SK-MEL-5 (cell line): ENCODE measurements around the gene GPR176. TPM values are rescaled to one million over a fixed set of nuclear protein-coding genes. Genes with fewer than 3 reads are reported as not detected.

Source experiments
- DNase-seq: peaks from one replicate; pipeline ENCODE4 v3.0.0-alpha.2; 2016; ENCODE audit warnings: low read depth, low spot score
- in situ Hi-C: cut with HindIII; loops from 2 replicates; pipeline ENCODE4 v1.10.0; 2016; ENCODE audit warnings: low sequenced_read_pairs, high pct_unique_total_duplicates, low pct_unique_long_range_greater_than_20kb
- polyA plus RNA-seq, 2 experiments: library from polyadenylated mRNA; depleted of rRNA; stranded (reverse); fragments of >200 nt; gene quantifications; 2 replicates each; pipeline ENCODE4 v1.2.3, GENCODE V29; 2015
- total RNA-seq: library from RNA; depleted of rRNA; stranded (reverse); fragments of >200 nt; shearing (Covaris generic); gene quantifications from 2 replicates; pipeline ENCODE4 v1.2.3, GENCODE V29; 2014; rRNA removed

Gene GPR176
- 5.3 and 6.3 TPM in 2 replicates for total RNA-seq
- 6.2 and 8.7 TPM in 2 replicates for polyA plus RNA-seq (2015; cell fraction: cytosol; rRNA removed)
- 3.3 and 3.5 TPM in 2 replicates for polyA plus RNA-seq (2015; cell fraction: nucleus; rRNA removed)

- DNase-seq = peak; percentile 54
Observed at GRCh38 chr15:39919748-39920509, at the start of gene GPR176. GPR176 (minus strand) TSS chr15:39920266; CDS start chr15:39920026, 240 bp downstream.

GRCh38 chr15:39969002-39969394, 48.9 kb upstream of the GPR176 start:
- in situ Hi-C loops = no loop called here
- no peak for DNase-seq

More at GRCh38 chr15:39919748-39920509, at the start of gene GPR176:
- in situ Hi-C loops = no loop called here

- in situ Hi-C loops = no loop called here
- DNase-seq = no peak
Observed at GRCh38 chr15:39968273-39969001, 48.4 kb upstream of the GPR176 start.

- in situ Hi-C loops = no loop called here
Observed at GRCh38 chr15:39966521-39966920, 46.5 kb upstream of the GPR176 start.

GRCh38 chr15:39963786-39964185, 43.7 kb upstream of the GPR176 start:
- no peak for DNase-seq
- in situ Hi-C loops = no loop called here

More at GRCh38 chr15:39966521-39966920, 46.5 kb upstream of the GPR176 start:
- DNase-seq = no peak

GRCh38 chr15:39961051-39961450, 41.0 kb upstream of the GPR176 start:
- in situ Hi-C loops = no loop called here

GRCh38 chr15:39960411-39960810, 40.3 kb upstream of the GPR176 start:
- in situ Hi-C loops = no loop called here
- no peak for DNase-seq

More at GRCh38 chr15:39961051-39961450, 41.0 kb upstream of the GPR176 start:
- no peak for DNase-seq

GRCh38 chr15:39959411-39959810, 39.3 kb upstream of the GPR176 start:
- in situ Hi-C loops = no loop called here
- DNase-seq = no peak

GRCh38 chr15:39957481-39957880, 37.4 kb upstream of the GPR176 start:
- DNase-seq = no peak
- in situ Hi-C loops = no loop called here

- no peak for DNase-seq
- in situ Hi-C loops = no loop called here
Observed at GRCh38 chr15:39953521-39953920, 33.5 kb upstream of the GPR176 start.

GRCh38 chr15:39951561-39951960, 31.5 kb upstream of the GPR176 start:
- no peak for DNase-seq
- in situ Hi-C loops = no loop called here

GRCh38 chr15:39948817-39949216, 28.8 kb upstream of the GPR176 start:
- DNase-seq = no peak
- in situ Hi-C loops = no loop called here

GRCh38 chr15:39947401-39948197, 27.5 kb upstream of the GPR176 start:
- in situ Hi-C loops = no loop called here
- no peak for DNase-seq

GRCh38 chr15:39946862-39947261, 26.8 kb upstream of the GPR176 start:
- in situ Hi-C loops = no loop called here
- no peak for DNase-seq

- no peak for DNase-seq
- in situ Hi-C loops = no loop called here
Observed at GRCh38 chr15:39944726-39945125, 24.7 kb upstream of the GPR176 start.

GRCh38 chr15:39942753-39943150, 22.7 kb upstream of the GPR176 start:
- DNase-seq = no peak
- in situ Hi-C loops = no loop called here

- no peak for DNase-seq
- in situ Hi-C loops = no loop called here
Observed at GRCh38 chr15:39942101-39942752, 22.2 kb upstream of the GPR176 start.
